Stimulated activated CD4-positive, alpha-beta T cell treated with anti-CD3 and anti-CD28 coated beads, Interleukin-1b, Interleukin-23, amount 100 ng/mL, for 24 hours (primary cell): Measurements from ENCODE around the gene FAM181A.

Experiments used
- DNase-seq, 4 experiments: peaks; one replicate each; pipeline ENCODE4 v3.0.0-alpha.2; 2020; ENCODE audit warnings: low read depth in 4 of 4, low spot score in 1 of 4

Gene FAM181A

DNA sequence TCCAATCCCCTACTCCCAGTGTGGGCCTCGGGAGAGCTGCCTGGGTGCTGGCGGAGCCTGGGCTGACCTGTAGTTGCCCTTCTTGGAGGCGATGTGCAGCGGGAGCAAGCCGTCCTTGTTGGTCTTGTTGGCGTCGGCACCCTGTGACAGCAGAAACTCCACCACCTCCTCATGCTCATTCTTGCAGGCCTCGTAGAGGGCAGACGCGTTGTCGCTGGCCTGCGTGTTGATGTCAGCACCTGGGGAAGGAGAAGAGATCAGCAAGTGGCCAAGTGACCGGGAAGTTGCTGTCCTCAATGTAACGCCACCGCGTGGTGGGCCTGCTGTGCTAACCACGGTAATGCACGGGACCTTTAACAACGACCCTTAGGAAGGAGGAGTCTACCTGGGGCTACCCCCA lies 20.1 kb downstream of the FAM181A start:
- no peak for DNase-seq

DNA sequence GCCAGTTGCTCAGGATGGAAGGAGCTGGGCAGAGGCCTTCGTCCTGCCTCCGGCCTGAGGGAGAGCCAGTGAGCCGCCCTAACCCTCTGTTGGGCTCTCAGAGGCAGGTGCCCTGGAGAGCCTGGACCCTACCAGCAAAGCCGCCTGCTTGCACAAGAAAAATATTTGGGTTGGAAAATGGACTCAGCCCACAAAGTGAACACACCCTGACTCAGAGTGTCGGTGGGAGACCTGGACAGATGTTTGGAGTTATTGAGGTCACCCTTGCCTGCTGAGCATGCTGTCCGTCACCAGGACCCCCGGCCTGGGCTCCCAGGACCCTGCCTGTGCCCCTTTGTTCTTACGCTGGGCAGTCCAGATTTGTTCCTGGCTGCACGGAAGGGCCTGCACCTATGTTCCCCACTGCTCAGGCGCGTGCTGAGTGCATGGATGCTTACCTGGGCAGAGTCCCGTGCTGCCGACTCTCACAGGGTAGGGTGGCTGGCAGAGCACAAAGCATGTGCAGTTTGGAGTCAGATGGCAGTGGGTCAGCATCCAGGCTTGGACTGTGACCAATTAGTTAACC lies 22.4 kb downstream of the FAM181A start:
- no peak for DNase-seq

DNA sequence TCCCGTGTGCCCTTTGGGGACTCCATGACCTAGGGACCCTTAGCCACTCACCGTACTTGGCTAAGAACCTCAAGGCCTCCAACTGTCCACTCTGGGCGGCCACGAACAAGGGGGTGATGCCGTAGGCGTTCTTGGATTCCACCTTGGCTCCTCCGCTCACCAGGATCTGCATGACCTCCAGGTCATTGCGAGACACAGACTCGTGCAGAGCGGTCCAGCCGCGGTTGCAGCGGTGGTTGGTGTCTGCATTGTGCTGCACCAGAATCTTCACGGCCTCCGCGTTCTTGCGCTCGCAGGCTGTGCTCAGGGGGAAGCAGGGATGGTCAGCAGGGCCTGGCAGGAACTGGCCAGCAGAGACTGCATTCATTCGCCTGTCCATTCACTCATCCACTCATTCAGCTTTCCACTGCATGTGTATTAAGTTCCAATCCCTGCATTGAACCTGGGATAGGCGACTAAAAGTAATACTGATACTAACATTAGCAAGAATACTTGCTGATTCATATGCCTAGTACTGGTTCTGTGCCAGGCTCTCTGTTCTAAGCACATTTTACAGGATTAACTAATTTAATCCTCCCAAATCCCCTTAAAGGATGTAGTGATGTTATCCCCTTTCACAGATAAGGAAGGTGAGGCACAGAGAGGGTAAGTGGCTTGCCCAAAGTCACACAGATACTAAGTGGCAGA lies 23.9 kb downstream of the FAM181A start:
- no peak for DNase-seq

DNA sequence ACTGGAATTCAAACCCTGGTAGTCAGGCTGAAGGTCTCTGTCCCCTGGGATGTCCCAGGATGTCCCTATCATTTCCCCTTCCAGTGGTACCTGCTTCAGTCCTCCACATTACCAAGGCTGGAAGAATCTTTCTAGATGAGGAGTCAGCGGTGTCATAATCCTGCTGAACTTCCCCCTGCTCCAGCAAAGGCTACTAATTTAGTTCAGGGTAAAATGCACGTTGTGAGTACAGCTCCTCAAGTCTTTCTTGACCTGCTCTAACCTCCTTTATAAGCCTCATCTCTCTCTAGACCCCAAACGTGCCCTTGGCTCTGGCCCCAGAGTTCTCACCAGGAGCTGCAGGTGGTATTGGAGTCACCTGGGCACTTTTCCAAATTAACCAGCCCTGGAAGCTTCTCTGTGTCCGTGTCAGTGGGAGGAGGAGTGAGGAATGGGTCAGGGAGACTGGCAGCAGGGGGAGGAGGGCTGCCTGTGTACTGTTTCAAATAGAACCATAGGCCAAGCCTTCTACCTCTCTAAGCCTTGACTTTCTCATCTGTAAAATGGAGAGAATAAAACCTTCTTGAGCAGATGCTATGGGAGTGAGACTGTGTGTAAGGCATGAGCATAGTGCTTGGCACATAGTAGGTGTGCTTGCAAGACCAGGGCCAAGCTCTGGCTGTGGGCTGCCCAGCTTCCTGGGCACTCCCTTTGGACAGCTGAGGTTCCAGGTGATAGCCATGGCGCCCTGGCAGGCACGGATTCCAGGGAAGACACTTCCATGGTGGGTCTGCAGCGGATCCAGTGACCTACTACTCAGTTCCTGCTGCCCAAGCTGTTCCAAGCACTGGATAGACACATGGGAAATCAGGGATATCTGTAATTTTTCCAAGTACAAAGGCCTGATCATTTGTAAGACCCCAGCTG lies 24.7 kb downstream of the FAM181A start:
- DNase-seq = no peak

DNA sequence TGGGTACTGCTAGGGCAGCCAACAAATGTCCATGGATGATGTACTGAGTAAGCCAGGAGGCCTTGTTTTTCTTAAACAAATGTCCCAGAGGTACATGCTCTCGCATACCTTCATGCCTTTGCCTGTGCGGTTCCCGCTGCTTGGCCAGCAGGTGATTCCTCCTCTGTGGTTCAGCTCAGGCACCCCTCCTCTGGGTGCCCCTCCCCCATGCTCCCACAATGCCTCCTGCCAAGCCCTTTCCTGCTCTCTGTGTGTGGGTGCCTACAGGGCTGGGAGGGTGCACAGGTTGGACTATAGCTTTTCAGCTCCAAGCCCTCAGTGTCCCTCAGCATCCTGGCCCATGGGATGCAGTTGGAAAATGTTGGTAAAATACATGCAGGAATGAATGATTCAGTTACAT lies 25.7 kb downstream of the FAM181A start:
- DNase-seq = no peak

DNA sequence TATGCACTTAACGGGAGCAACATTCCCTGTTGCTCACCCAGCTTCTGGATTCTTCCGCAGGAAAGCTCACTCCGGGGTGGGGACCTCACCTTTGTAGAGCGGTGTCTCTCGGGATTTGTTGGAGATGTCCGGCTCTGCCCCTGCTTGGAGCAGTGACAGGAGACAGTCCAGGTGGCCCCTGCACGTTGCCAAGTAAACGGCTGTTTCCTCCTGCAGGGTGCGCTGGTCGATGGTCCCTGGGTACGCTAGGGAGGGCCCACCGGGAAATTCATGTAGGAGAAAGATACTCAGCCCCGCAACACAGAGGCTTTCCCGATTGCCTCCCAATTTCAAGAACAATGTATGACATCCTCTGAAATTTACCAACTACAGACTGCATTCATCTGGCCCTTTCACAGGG lies 26.1 kb downstream of the FAM181A start:
- no peak for DNase-seq

DNA sequence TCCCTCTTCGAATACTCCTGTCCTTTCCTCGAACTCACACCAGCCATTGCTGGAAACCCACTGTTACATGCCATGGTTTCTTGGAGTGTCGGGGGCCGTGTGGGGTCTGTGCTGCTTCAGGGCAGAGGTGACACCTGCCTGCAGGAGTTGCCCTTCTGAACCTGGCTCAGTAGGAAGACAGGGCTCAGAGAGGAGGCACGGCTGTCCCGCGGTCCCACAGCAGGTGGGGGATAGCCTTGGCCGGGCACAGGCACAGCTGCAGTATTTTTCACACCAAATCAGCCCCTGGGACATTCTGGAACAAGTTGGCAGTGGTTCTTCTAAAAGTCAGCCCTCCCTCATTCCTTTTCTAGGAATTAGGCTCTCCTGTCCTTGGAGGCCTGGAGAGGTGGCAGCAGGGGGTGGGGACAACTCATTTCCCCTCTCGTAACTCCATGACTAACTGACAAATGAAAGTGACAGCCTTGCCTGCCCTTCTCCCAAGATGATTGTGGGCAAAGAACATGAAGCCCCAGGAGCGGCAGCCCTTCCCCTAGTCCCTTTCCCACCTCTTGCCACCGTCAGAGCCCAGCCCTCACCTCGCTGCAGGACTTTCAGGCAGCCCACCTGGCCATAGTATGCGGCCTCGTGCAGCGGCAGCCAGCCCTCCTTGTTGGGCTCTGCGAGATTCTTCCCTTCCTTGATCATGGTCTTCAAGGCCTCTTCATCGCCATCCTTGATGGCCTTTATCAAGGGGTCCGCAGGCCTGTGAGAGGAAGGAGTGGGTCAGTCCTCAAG lies 26.8 kb downstream of the FAM181A start:
- DNase-seq = no peak

DNA sequence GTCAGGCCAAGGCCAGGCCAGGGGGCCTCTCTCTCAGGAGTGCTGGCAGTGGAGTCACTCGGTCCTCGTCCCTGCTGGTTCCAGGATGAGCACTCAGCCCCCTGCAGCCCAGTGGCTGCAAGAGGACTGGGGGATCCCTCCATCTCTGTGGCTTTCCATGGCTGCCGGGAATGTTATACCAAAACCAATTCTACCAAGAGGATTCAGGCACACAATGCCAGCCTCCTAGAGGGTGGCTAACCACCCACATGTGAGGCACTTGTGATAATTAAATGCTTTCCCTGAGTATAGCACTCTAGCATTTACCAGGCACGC lies 27.3 kb downstream of the FAM181A start:
- DNase-seq = no peak

DNA sequence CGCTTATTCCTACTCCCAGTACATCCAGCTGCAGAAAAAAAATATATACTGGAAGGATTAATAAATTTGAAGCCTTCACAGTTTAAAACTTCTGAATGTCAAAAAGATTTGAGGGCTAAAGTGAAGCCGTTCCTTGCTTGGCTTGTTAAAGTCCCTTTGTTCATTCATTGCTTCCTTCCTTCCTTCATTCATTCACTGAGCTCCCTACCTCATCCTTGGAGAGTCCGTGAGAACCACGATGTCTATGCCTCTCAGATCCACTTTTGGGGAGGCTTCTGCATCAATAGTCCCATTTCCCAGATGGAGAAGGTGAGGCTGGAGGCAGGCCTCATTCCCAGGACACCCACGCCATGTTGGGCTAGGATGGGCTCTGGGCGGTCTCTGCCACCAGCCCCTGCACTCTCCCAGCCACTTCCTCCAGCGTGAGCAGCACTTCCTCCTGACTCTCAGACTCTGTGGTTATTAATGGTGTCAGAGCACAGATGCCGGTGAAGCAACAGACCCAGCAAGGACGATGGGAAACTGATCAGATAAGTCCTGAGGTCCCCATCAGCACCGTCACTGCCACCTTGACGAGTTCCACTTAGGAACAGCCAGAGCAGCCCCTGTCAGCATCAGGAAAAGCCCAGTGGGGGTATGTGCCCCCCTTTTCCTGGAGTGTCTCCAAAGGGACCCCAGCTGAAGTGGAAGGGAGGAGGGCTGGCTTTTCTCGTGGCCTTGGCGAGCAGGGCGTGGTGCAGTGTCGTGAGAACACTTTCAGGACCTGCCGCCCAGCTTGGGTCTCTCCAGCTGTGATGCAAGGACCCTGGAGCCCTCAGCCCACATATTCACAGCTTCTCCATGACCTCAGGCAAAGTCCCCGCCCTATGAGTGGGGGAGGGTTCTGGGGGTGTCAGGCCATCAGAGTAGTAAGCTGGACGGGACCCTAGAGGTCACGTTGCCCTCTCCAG lies 28.0 kb downstream of the FAM181A start:
- DNase-seq = no peak

DNA sequence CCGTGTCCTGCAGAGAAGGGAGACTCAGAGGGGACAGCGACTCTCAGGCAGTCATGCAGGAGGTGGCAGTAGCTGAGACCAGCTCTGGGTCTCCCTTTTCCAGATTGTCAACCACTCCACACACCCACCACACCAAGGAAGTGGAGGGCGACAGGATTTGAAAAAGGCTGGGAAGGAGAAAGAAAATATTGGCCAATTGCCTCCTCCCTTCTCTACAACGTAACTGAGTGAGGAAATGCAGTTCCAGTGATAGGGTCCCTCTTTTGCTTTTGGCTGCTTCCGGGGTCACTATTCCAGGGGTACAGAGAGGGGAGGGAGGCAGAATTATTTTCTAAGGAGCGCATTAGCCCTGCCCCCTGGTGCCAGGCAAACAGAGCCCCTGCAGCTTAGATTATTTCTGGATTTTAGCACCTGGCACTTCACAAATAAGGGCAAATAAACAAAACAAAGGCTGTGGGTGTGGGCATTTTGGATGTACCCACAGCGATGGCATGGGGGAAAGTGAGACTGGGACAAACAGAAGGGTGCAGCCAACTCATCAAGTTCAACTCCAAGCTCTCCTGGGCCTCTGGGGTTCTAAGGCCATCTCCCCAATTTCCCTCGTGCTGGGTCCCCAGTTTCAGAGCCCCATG lies 28.8 kb downstream of the FAM181A start:
- no peak for DNase-seq

DNA sequence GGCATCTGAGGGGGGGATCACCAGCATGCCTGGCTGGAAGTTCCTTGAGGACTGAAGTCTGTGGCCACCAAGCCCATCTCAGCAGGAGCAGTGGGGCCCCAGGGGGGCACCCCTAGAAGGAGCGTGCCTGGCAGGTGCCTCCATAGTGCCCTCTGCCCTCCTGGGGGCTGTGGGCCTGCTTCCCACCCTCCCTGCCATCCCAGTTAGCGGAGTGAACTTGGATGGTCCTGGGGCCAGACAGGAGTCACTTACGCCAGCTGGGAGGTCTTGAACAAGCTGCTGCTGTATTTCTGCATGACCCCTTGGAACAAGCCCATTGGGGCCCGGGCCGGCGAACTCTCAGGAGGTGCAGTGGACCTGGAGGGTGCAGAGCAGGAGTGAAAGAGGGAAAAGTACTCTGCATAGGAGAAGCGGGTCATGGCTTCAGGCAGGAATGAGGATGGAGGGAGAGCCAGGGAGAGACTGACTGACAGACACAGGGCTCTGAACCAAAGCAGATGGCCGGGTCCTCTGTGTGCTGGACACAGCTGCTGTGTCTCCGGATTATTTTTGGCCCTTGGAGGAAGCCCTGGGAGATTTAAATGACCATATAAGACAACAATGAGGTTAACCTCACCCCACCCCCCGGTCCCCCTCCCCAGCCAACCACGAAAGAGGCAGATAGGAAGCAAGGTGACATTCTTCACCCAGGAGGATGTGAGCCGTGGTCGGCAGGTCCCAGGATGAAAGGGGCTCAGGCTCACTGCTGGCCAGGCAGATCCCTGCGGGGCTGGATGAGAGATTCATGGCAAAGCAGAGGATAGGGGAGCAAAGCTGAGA lies 29.6 kb downstream of the FAM181A start:
- DNase-seq = no peak

DNA sequence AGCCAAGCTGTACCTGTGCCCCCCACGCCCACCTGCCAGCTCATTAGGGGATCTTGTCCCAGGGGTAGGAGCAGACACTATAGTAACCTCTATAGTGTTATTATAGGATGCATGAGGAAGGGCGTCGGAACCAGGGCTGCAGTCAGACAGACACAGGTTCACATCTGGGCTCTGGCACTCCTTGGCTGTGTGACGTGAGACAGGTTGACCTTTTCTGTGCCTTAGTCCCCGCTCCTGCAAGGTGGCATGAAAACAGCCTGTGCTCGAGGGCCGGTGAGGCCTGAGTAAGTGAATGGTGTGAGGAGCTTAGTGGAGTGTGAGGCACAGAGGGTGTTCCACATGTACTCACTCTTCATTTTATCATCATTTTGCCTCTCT lies 30.2 kb downstream of the FAM181A start:
- DNase-seq = no peak

DNA sequence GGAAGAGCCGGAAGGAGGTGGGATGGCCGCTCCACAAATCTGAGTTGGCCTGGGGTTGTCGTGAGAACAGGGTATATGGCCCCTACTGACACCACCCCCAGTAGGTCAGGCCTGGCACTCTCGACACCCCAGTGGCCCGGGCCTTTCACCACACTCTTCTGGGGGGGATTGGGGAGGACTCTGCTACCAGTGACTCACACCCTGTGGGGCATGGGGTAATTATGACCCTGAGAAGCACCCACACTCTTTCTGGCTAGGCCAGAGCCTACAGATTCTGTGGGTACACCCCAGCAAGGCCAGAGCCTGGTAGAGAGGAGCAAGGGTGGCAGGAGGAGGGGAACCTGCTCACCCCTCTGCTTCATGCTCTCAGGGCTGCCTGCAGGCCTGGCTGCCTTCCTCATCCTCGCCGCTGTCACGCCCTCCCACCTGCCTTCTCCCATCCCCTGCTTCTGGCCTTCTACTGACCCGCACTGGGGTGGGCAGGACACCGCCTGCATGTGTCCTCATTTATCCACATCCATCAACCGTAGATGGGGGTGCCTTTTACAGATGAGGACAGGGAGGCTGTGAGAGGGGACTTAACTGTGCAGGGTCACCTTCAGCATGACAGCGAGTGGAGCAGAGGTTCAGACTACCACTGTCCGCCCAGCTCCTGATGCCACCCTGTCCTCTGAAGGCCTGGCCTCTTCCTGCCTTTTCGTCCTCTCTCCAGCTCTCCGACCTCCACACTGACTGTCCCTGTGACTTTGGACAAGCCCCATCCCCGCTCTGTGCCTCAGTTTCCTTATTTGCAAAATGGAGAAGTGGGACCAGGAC lies 30.8 kb downstream of the FAM181A start:
- DNase-seq = no peak

DNA sequence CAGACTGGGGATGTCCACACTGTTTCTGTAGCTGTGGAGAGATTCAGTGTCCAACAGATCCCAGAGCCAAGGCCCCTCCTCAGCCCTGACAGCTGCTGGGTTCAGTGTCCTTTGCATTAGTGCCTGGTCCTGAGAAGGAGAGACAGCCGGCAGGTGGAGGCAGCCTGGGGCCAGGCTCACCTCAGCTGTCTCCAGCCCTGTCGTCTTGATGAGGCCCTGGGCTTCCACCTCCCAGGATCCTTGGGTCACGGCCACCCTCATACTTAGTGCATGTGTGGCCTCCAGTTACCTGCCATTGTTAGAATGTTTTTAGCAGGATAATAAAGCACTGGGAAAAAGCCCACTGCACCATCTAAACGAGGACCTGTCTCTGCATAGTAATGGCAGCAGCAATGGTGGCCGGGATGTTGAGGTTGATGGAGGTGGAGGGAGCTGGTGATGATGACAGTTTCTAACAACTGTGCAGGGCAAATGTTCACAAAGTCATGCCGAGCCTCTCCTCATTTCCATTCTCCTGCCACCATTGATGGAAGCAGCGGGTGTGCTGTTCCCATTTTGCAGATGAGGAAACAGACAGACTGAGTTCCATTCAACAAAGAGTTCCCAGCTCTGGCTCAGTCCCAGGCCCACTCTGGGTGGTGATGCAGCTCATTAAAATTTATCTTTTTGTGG lies 31.6 kb downstream of the FAM181A start:
- no peak for DNase-seq

DNA sequence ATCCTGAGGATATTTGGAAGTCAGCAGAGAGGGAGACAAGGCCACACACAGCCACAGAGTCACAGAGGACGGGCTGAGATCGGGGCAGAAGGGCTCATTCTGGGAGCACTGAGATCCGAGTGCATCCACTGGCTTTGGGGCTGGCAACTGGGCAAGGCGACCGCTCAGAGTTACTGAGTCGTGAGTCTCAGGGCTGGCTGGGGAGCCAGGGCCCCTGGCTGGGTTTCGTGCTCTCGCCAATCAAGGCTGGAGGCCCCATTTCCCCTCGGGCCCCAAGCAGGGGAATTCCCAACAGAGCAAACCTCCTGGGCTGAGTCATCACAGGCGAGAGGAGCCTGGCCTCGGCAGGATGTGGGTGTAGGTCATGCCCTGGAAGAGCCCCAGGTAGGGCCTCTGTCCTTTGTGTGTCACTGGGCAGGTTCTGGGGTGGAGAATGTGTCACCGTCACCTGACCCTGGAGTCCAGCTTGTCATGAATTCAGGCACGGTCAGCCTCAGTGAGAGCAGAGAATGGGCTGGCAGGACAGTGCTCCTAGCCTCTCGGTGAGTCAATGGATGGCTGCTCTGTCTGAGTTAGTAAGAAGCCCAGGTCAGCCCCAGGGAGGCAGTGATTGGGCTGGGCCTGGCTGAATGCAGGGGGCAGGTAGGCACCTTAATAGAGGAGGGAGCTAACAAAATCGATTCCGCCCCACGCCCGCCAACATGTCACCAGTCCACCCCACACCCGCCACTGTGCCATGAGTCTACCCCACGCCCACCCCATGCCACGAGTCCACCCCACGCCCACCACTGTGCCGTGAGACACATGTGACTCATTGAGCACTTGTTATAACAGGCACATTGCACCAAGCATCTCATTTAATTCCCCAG lies 32.3 kb downstream of the FAM181A start:
- DNase-seq = peak; percentile 71 to 93 (median 84)

DNA sequence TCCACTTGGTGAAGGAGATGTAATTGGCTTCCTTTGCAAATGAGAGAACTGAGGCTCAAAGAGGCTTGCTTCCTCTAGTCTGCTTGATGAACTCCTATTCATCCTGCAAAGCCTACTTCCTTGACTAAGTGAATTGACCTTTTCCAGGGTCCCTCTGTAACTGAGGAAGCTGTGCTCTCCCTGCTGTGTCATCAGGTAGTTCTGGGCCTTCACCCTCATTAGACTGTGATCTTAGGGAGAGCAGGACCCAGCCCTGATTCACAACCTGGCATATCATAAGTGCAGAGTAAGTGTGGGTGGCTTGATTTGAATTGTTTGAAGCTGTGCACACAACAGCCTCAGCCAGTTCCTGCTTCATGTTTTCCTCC lies 32.9 kb downstream of the FAM181A start:
- DNase-seq = no peak
